Thyroid gland (tissue), 4 donors: ENCODE results near the gene SUMF1. TPM values are rescaled to one million over a fixed set of nuclear protein-coding genes. Genes with fewer than 3 reads are reported as not detected.

ENCODE experiments used
- DNase-seq, 2 donors: peaks; one replicate each; pipeline ENCODE4 v3.0.0-alpha.2; 2019
- H3K27ac ChIP-seq, 3 donors: fragments of 200-600 bp; sonication (generic); 1 replicate in 2 of 3; 2 replicates in 1 of 3; pipeline ENCODE4 v1.5.1; 2016 to 2019; ENCODE audit warnings: mild to moderate bottlenecking in 1 of 3, moderate library complexity in 1 of 3
- H3K27me3 ChIP-seq: fragments of 200-600 bp; sonication (generic); one replicate; pipeline ENCODE4 v1.5.1; 2019
- H3K36me3 ChIP-seq, 2 donors: fragments of 200-600 bp; sonication (generic); one replicate each; pipeline ENCODE4 v1.5.1; 2016 to 2019
- H3K4me1 ChIP-seq, 2 donors: fragments of 200-600 bp; sonication (generic); one replicate each; pipeline ENCODE4 v1.5.1; 2017 to 2019
- H3K4me3 ChIP-seq, 3 donors: fragments of 200-600 bp; sonication (generic); replicated peaks in 1 of 3; 1 replicate in 2 of 3; 2 replicates in 1 of 3; pipeline ENCODE4 v1.5.1; 2016; ENCODE audit warnings: mild to moderate bottlenecking in 1 of 3
- H3K9me3 ChIP-seq: fragments of 200-600 bp; sonication (generic); one replicate; pipeline ENCODE4 v1.5.1; 2017
- POLR2A ChIP-seq, 2 donors: fragments of 450-650 bp; IDR thresholded peaks; one replicate each; pipeline ENCODE4 v1.6.1; 2017; ENCODE audit warnings: antibody characterized with exemption in 2 of 2, mild to moderate bottlenecking in 2 of 2, moderate library complexity in 1 of 2
- WGBS, 2 donors: methylation state at CpG; one replicate each; pipeline ENCODE4 v1.1.5; 2017; 5-methylcytosine and 5-hydroxymethylcytosine counted together
- intact Hi-C: fragments of 100-400 bp; cut with DNase I; formaldehyde crosslinking; loops from one replicate; pipeline ENCODE4 v1.15.1; 2023
- total RNA-seq, 4 donors: library from RNA; depleted of rRNA; stranded (reverse); fragments of >200 nt; gene quantifications; one replicate each; pipeline ENCODE4 v1.2.3, GENCODE V29; 2016
- TF ChIP-seq, protein P1 (sequence below), 6 experiments: fragments of 200-600 bp in 3 of 6; fragments of 450-650 bp in 3 of 6; sonication (generic) in 3 of 6; IDR thresholded peaks; one replicate each; pipeline ENCODE4 v1.5.1; 2016 to 2019; ENCODE audit warnings: antibody characterized with exemption in 6 of 6, mild to moderate bottlenecking in 2 of 6, inconsistent platforms in 1 of 6, moderate library complexity in 1 of 6

The SUMF1 gene
- total RNA-seq, 4 donors from 2014 or later = 58.8 to 98.3 (median 74.5) TPM

GRCh38 chr3:4416427-4416945 lies 50.6 kb downstream of the SUMF1 start:
- Histone ChIP-seq H3K27ac (no peak overlapping the region), H3K9me3 (no peaks in the 10 kb centered on the region), H3K36me3 (peaks cover 0 to 8% of the 10 kb centered on the region in 2 donors), H3K4me1 (no peaks in the 10 kb centered on the region), H3K27me3 (no peaks in the 10 kb centered on the region), H3K4me3 (no peak overlapping the region)
- WGBS, 2 donors = 76 to 89% methylated on average over 5 of the region's 5 CpGs
- intact Hi-C loops = no loop called here
- TF ChIP-seq POLR2A (IDR thresholded peaks at IDR 0.05) = no peak
- TF ChIP-seq, protein P1, sequence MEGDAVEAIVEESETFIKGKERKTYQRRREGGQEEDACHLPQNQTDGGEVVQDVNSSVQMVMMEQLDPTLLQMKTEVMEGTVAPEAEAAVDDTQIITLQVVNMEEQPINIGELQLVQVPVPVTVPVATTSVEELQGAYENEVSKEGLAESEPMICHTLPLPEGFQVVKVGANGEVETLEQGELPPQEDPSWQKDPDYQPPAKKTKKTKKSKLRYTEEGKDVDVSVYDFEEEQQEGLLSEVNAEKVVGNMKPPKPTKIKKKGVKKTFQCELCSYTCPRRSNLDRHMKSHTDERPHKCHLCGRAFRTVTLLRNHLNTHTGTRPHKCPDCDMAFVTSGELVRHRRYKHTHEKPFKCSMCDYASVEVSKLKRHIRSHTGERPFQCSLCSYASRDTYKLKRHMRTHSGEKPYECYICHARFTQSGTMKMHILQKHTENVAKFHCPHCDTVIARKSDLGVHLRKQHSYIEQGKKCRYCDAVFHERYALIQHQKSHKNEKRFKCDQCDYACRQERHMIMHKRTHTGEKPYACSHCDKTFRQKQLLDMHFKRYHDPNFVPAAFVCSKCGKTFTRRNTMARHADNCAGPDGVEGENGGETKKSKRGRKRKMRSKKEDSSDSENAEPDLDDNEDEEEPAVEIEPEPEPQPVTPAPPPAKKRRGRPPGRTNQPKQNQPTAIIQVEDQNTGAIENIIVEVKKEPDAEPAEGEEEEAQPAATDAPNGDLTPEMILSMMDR (IDR thresholded peaks at IDR 0.05) = no peak
- DNase-seq = no peak

GRCh38 chr3:4413467-4413866 lies 53.6 kb downstream of the SUMF1 start:
- H3K4me3 ChIP-seq = no peak overlapping the region
- intact Hi-C loops = no loop called here
- no peak for DNase-seq
- TF ChIP-seq POLR2A (IDR thresholded peaks at IDR 0.05) = no peak
- TF ChIP-seq, protein P1 (IDR thresholded peaks at IDR 0.05) = no peak
- WGBS, 2 donors = 92 to 97% methylated on average over 1 of the region's 1 CpG
- H3K36me3 ChIP-seq = peaks cover 0 to 8% of the 10 kb centered on the region in 2 donors
- no peaks in the 10 kb centered on the region for H3K4me1 ChIP-seq
- no peaks in the 10 kb centered on the region for H3K27me3 ChIP-seq
- H3K27ac ChIP-seq = no peak overlapping the region
- H3K9me3 ChIP-seq = no peaks in the 10 kb centered on the region

- intact Hi-C loops = no loop called here
- no peak overlapping the region for H3K4me3 ChIP-seq
- TF ChIP-seq, protein P1 (IDR thresholded peaks at IDR 0.05) = no peak
- no peak for TF ChIP-seq POLR2A (IDR thresholded peaks at IDR 0.05)
- WGBS, 2 donors = 95% methylated on average over 1 of the region's 1 CpG
- H3K27me3 ChIP-seq = no peaks in the 10 kb centered on the region
- no peaks in the 10 kb centered on the region for H3K9me3 ChIP-seq
- no peak overlapping the region for H3K27ac ChIP-seq
- no peak for DNase-seq
- no peaks in the 10 kb centered on the region for H3K4me1 ChIP-seq
- peaks cover 0 to 4% of the 10 kb centered on the region in 2 donors for H3K36me3 ChIP-seq
These were observed 55.2 kb downstream of the SUMF1 start for GRCh38 chr3:4411833-4412232.

GRCh38 chr3:4411236-4411635 lies 55.8 kb downstream of the SUMF1 start:
- H3K27me3 ChIP-seq = no peaks in the 10 kb centered on the region
- no peaks in the 10 kb centered on the region for H3K9me3 ChIP-seq
- DNase-seq = no peak
- TF ChIP-seq, protein P1 (IDR thresholded peaks at IDR 0.05) = no peak
- TF ChIP-seq POLR2A (IDR thresholded peaks at IDR 0.05) = no peak
- WGBS, 2 donors = 93 to 96% methylated on average over 1 of the region's 1 CpG
- intact Hi-C loops = no loop called here
- no peak overlapping the region for H3K27ac ChIP-seq
- no peak overlapping the region for H3K4me3 ChIP-seq
- no peaks in the 10 kb centered on the region for H3K4me1 ChIP-seq
- H3K36me3 ChIP-seq = no peaks in the 10 kb centered on the region

GRCh38 chr3:4410606-4411005 lies 56.5 kb downstream of the SUMF1 start:
- no peak overlapping the region for H3K27ac ChIP-seq
- no peaks in the 10 kb centered on the region for H3K9me3 ChIP-seq
- no peaks in the 10 kb centered on the region for H3K4me1 ChIP-seq
- DNase-seq = no peak
- no peaks in the 10 kb centered on the region for H3K36me3 ChIP-seq
- no peaks in the 10 kb centered on the region for H3K27me3 ChIP-seq
- H3K4me3 ChIP-seq = no peak overlapping the region
- intact Hi-C loops = no loop called here
- TF ChIP-seq POLR2A (IDR thresholded peaks at IDR 0.05) = no peak
- TF ChIP-seq, protein P1 (IDR thresholded peaks at IDR 0.05) = no peak
- WGBS, 2 donors = 88 to 90% methylated on average over 4 of the region's 4 CpGs
